ENCODE measurements around the gene MB21D2. TPM values are rescaled to one million over a fixed set of nuclear protein-coding genes. Genes with fewer than 3 reads are reported as not detected.
"Not testable (repeated sequence)": the region's sequence is repeated elsewhere in the genome, so short reads cannot be mapped to it uniquely, and the experiment has no call there.

MB21D2 gene
- total RNA-seq, 1 donor from 2014 or later: 2.1 TPM

- ATAC-seq (peak; percentile 24), DNase-seq (ENCODE audit: missing footprints) (no peak)
- intact Hi-C loops (cut with DNase I): loop anchor here (2.0 kb wide), 1 partner anchor 44 kb away; no protein-coding TSS in a partner anchor
Measured at GRCh38 chr3:192870822-192871221, 46.8 kb downstream of the MB21D2 start.

DNA sequence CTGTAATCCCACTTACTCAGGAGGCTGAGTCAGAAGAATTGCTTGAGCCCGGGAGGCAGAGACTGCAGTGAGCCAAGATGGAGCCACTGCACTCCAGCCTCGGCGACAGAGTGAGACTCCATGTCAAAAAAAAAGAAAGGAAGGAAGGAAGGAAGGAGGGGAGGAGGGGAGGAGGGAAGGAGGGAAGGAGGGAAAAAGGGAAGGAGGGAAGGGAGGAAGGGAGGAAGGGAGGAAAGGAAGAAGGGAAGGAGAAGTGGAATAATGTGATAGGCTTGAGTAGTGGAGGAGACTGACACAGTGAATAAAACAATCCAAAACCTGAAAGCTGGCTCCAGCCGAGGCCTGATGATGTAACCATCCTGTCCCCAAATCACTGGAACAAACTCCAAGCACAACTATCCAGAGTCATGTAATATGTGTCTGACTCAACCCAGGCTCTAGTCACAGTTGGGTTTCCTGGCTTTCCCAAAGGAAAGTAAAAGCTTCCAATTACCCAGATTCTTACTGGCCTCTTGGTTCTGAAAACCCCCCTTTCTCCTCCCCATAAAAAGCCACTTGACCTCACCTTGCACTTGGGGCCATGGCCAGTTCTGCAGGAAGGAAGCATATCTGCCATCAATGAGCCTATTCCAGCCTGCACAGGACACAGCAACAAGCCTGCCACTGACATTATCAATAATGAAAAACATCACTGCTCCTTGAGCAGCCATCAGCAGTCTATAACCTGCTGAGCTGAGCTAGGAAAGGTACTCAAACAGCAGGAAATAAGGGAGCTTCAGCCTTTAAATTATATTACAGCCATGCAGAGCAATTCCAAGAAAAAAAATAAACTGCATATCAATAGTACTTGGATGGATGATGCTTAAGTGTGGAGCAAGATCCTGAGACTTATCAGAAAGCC is 48.3 kb downstream of the MB21D2 start:
- intact Hi-C loops (cut with DNase I): loop anchor here (2.0 to 5.0 kb wide), 2 partner anchors 37 to 45 kb away; no protein-coding TSS in a partner anchor
- ATAC-seq (peak; percentile 88), DNase-seq (ENCODE audit: missing footprints) (no peak)

- ATAC-seq (peak; percentile 47), DNase-seq (ENCODE audit: missing footprints) (no peak)
- intact Hi-C loops (cut with DNase I): loop anchor here (5.0 kb wide), 1 partner anchor 35 kb away; no protein-coding TSS in a partner anchor
Measured at GRCh38 chr3:192867645-192868044, 50.0 kb downstream of the MB21D2 start.

- intact Hi-C loops (cut with DNase I): loop anchor here (5.0 kb wide), 1 partner anchor 35 kb away; no protein-coding TSS in a partner anchor
- ATAC-seq: no peak
- DNase-seq (ENCODE audit: missing footprints): no peak
Measured at GRCh38 chr3:192866804-192867203, 50.9 kb downstream of the MB21D2 start.

- no peak for DNase-seq (ENCODE audit: missing footprints)
- intact Hi-C loops (cut with DNase I): loop anchor here (5.0 kb wide), 1 partner anchor 33 kb away; no protein-coding TSS in a partner anchor
Measured at GRCh38 chr3:192864941-192865340, 52.7 kb downstream of the MB21D2 start.

GRCh38 chr3:192863091-192863420 is 54.6 kb downstream of the MB21D2 start:
- ATAC-seq: peak; percentile 32
- intact Hi-C loops (cut with DNase I): no loop called here
- no peak for DNase-seq (ENCODE audit: missing footprints)

More at GRCh38 chr3:192864941-192865340, 52.7 kb downstream of the MB21D2 start:
- peak; percentile 78 for ATAC-seq

DNA sequence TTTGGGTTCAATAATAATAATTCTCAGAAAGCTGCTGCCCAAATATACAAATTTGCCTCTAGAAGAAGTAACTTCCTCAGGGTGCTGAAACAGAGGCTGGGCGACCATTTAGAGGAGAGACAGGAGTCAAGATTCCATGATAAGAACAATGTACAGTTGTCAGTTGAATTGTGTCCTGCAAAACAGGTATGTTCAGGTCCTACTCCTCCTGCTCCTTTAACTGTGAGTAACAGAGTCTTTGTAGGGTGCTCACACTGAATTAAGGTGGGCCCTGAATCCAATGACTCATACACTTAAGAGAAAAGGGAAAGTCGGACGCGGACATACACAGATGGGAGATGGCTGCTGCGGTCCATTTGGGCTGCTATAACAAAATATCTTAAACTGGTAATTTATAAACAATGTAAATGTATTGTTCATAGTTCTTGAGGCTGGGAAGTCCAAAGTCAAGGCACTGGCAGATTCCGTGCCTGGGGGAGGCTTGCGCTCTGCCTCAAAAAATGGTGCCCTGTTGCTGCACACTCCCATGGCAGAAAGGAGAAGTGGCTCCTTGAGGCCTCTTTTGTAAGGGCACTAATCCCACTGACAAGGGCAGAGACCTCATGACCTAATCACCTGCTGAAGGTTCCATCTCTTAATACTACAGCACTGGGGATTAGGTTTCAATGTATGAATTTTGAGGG is 55.1 kb downstream of the MB21D2 start:
- ATAC-seq (no peak), DNase-seq (ENCODE audit: missing footprints) (no peak)
- intact Hi-C loops (cut with DNase I): no loop called here

- no peak for ATAC-seq
- intact Hi-C loops (cut with DNase I): no loop called here
- DNase-seq (ENCODE audit: missing footprints): no peak
Measured at GRCh38 chr3:192861972-192862371, 55.7 kb downstream of the MB21D2 start.

GRCh38 chr3:192860454-192860853 is 57.2 kb downstream of the MB21D2 start:
- DNase-seq (ENCODE audit: missing footprints): no peak
- no peak for ATAC-seq
- intact Hi-C loops (cut with DNase I): no loop called here

DNA sequence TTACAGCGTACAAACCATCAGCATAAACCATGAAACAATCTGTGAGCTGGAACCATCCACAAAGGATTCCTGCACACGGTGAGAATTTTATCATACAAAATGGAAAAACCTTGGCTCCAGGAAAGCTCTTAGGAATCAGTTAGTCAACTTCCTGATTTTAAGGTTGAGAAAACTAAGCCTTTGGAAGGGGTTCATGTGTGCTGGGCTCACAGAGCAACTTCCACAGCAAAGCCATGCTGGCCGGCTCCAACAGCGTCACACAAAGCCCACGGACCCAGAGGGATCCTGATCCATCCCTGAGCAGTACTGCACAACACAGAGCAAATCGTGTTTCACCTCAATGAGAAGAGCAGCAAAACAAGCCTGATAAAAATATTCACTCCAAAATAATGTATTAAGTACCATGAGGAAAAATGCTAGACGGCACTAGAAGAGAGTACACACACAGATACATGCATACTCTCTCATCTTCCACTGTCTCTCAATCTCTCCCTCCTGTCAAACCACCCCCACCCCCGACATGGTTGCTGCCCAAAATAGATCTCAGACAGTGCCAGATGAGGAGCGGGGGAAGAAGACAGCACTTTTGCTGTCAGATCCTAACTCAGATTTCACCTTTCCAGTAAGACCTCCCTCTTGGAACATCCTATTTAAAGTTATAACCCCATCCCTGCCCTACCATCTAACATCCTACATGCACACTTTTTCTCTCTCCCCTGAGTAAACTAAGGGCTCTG is 58.6 kb downstream of the MB21D2 start:
- intact Hi-C loops (cut with DNase I): no loop called here
- DNase-seq (ENCODE audit: missing footprints): no peak
- peak; percentile 45 for ATAC-seq

GRCh38 chr3:192857260-192857661 is 60.4 kb downstream of the MB21D2 start:
- DNase-seq (ENCODE audit: missing footprints) (no peak), ATAC-seq (peak; percentile 40)
- intact Hi-C loops (cut with DNase I): no loop called here

DNA sequence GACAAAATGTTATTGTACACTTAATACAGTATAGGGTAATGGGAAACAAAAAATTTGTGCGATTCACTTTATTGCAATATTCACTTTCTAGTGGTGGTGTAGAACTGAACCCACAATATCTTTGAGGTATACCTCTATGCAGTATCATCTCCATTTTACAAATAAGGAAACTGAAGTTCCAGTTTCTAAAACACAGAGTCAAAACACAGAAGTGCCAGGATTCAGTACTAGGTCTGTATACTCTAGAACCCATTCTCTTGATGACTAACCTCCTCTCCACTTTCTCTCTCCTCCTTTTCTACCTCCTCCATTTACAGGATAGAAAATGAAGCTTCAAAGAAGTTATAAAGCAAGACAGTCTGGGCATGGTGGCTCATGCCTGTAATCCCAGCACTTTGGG is 62.2 kb downstream of the MB21D2 start:
- no peak for ATAC-seq
- intact Hi-C loops (cut with DNase I): no loop called here
- no peak for DNase-seq (ENCODE audit: missing footprints)

DNA sequence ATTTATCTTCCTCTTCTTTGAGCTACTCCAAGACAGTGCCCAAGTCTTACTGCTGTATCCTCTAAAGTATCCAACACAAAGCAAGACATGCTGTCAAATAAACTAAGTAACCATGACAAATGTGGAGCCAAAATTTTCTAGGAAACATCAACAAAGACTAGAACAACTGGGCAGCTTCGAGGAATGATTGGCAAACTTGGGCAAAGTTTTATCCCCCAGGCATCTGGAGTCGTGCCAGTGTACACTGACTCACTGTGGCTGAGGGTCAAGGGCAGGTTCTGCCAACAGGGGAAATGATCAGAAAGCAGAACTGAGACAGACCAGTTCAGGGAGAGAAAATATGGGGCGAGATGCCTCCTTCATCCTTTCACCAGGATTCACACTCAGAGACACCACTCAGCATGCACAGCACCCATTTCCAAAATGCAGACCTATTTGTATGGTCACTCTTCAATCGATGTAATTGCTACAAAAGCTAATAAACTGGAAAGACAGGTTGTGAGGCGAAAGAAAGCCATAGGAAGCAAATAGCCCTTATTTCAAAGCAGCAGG is 65.8 kb downstream of the MB21D2 start:
- DNase-seq (ENCODE audit: missing footprints) (no peak), ATAC-seq (peak; percentile 31)
- intact Hi-C loops (cut with DNase I): no loop called here

DNA sequence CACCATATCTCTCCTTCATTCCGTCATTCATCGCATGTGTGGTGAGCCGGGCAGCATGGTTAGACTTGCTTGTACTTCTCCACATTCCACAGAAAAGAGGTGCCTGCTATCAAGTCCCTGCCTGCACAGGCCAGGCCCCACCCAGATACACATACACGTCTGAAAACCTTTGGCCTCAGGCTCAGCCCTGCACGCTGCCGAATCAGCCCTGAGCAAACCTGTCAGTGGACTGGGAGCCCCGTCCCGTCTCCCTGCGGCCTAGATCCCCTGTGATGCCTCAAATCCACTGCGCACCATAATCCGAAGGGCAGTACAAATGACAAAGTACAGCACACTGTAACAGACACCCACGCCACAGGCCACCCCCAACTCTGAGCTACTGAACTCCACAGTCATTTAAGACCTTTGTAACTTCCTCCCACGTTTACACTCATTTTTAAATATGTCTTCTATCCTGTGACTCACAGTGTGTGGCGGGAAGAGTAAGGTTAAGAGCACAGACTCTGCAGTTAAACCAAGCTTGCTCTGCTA is 67.1 kb downstream of the MB21D2 start:
- intact Hi-C loops (cut with DNase I): no loop called here
- no peak for ATAC-seq
- no peak for DNase-seq (ENCODE audit: missing footprints)

GRCh38 chr3:192849821-192850220 is 67.8 kb downstream of the MB21D2 start:
- ATAC-seq; intact Hi-C loops (cut with DNase I); DNase-seq (ENCODE audit: missing footprints): not testable (repeated sequence)

GRCh38 chr3:192848371-192849233 is 69.1 kb downstream of the MB21D2 start:
- no peak for DNase-seq (ENCODE audit: missing footprints)
- ATAC-seq: no peak
- intact Hi-C loops (cut with DNase I): no loop called here

DNA sequence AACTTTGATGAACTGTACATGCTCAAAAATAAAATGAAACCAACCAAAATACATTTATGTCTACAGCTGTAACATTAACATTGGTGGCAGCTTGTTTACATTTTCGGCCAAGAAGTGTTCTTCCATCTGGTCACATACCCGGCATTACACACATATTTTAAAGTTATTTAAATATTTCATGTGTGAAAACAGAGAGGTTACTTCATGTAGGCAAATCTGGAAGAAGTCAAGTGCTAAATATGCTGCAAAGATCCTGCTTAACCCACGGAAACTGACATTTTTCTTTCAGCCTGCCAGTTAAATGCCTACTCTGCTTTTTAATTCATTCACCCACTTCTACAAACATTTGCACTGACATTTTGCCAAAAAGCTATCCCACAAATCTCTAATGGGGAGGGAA is 69.7 kb downstream of the MB21D2 start:
- ATAC-seq (no peak), DNase-seq (ENCODE audit: missing footprints) (no peak)
- intact Hi-C loops (cut with DNase I): no loop called here

GRCh38 chr3:192845526-192845855 is 72.2 kb downstream of the MB21D2 start:
- ATAC-seq (no peak), DNase-seq (ENCODE audit: missing footprints) (peak; percentile 62)
- intact Hi-C loops (cut with DNase I): no loop called here

All from Right ventricle myocardium inferior (tissue), 1 donor.